B cell (primary cell): ENCODE data around the gene KCNH1. TPM values are rescaled to one million over a fixed set of nuclear protein-coding genes. Genes with fewer than 3 reads are reported as not detected.

Experiments
- ATAC-seq: fragments of 200-7000 bp; cut with Tn5 transposase; one replicate; pipeline ENCODE4 v1.10.0; 2021; ENCODE audit warnings: low read depth, mild to moderate bottlenecking, moderate number of reproducible peaks, moderate library complexity
- CTCF ChIA-PET: fragments of 350-600 bp; sonication (Branson Sonifier 250); formaldehyde crosslinking; loops from one replicate; lab custom pipeline; 2021; ENCODE audit warnings: antibody characterized with exemption, inconsistent platforms; lab: Charles Lee
- POLR2A ChIA-PET: fragments of 350-600 bp; sonication (Branson Sonifier 250); formaldehyde crosslinking; loops from one replicate; lab custom pipeline; 2021; ENCODE audit warnings: antibody characterized with exemption; lab: Charles Lee
- DNase-seq: peaks from one replicate; pipeline ENCODE4 v3.0.0; 2013
- H2AFZ ChIP-seq: 2 replicates; pipeline ENCODE4 v1.6.1; 2012; ENCODE audit warnings: mild to moderate bottlenecking, low read depth, low read length; ENCODE audit not compliant: insufficient read depth, poor library complexity, severe bottlenecking
- H3K27ac ChIP-seq, 2 donors: 1 replicate in 1 of 2; 2 replicates in 1 of 2; pipeline ENCODE4 v1.5.1; 2012 to 2013; ENCODE audit warnings: low read length in 2 of 2, mild to moderate bottlenecking in 2 of 2, moderate library complexity in 1 of 2
- H3K27me3 ChIP-seq, 4 experiments: fragments of 200-600 bp in 1 of 4; sonication (generic) in 1 of 4; replicated peaks in 1 of 4; 1 replicate in 2 of 4; 2 replicates in 2 of 4; pipeline versions ENCODE4 v1.6.1 to v1.7.0; 2013 to 2016; ENCODE audit warnings: low read length in 3 of 4, mild to moderate bottlenecking in 2 of 4, mixed read lengths in 1 of 4, moderate library complexity in 1 of 4; ENCODE audit not compliant: insufficient read depth in 4 of 4, control insufficient read depth in 3 of 4; ENCODE audit errors: control extremely low read depth in 1 of 4
- H3K36me3 ChIP-seq, 2 experiments: replicated peaks in 1 of 2; 1 replicate in 1 of 2; 2 replicates in 1 of 2; pipeline versions ENCODE4 v1.6.1 to v1.7.1; 2013; ENCODE audit warnings: low read length in 1 of 2; ENCODE audit not compliant: insufficient read depth in 2 of 2, control insufficient read depth in 1 of 2; ENCODE audit errors: control extremely low read depth in 1 of 2, extremely low read depth in 1 of 2
- H3K4me1 ChIP-seq, 2 donors: fragments of 200-600 bp in 1 of 2; sonication (generic) in 1 of 2; 1 replicate in 1 of 2; 2 replicates in 1 of 2; pipeline versions ENCODE4 v1.5.1 to v1.6.1; 2013 to 2017; ENCODE audit warnings: low read length in 2 of 2; ENCODE audit not compliant: control insufficient read depth in 2 of 2, insufficient read depth in 2 of 2
- H3K4me2 ChIP-seq: replicated peaks from 2 replicates; pipeline ENCODE3; 2012; ENCODE audit warnings: mild to moderate bottlenecking, low read depth, low read length; ENCODE audit not compliant: poor library complexity, severe bottlenecking
- H3K4me3 ChIP-seq, 5 experiments: fragments of 200-600 bp in 1 of 5; sonication (generic) in 1 of 5; 1 replicate in 3 of 5; 2 replicates in 2 of 5; pipeline versions ENCODE4 v1.5.1 to v1.7.0; 2011 to 2016; ENCODE audit warnings: low read length in 4 of 5, mild to moderate bottlenecking in 4 of 5, low read depth in 2 of 5, control low read depth in 1 of 5, moderate library complexity in 1 of 5; ENCODE audit not compliant: insufficient read depth in 1 of 5; ENCODE audit errors: control extremely low read depth in 1 of 5, extremely low read depth in 1 of 5
- H3K79me2 ChIP-seq: fragments of 200-600 bp; sonication (generic); one replicate; pipeline ENCODE4 v1.6.0; 2016; ENCODE audit warnings: low read length; ENCODE audit not compliant: control insufficient read depth, insufficient read depth
- H3K9ac ChIP-seq: fragments of 200-600 bp; sonication (generic); 2 replicates; pipeline ENCODE4 v1.6.1; 2017; ENCODE audit warnings: mild to moderate bottlenecking, low read length, moderate library complexity
- H3K9me3 ChIP-seq, 3 donors: one replicate each; pipeline versions ENCODE4 v1.6.1 to v1.7.1; 2013; ENCODE audit warnings: low read length in 2 of 3; ENCODE audit not compliant: control insufficient read depth in 2 of 3, insufficient read depth in 1 of 3; ENCODE audit errors: control extremely low read depth in 1 of 3
- H4K20me1 ChIP-seq: 2 replicates; pipeline ENCODE4 v1.6.0; 2012; ENCODE audit warnings: mild to moderate bottlenecking, low read length; ENCODE audit not compliant: insufficient read depth, control insufficient read depth, poor library complexity, severe bottlenecking
- H3K27ac Mint-ChIP-seq: one replicate; pipeline ENCODE4 v1.8.0; 2021; ENCODE audit warnings: mixed read lengths
- H3K27me3 Mint-ChIP-seq: one replicate; pipeline ENCODE4 v1.8.0; 2021; ENCODE audit warnings: mixed read lengths
- H3K4me1 Mint-ChIP-seq: one replicate; pipeline ENCODE4 v1.8.0; 2021; ENCODE audit warnings: mixed read lengths
- H3K4me3 Mint-ChIP-seq: one replicate; pipeline ENCODE4 v1.8.0; 2021; ENCODE audit warnings: mixed read lengths
- H3K9me3 Mint-ChIP-seq: one replicate; pipeline ENCODE4 v1.8.0; 2022; ENCODE audit warnings: mixed read lengths; ENCODE audit not compliant: insufficient read depth
- EZH2 ChIP-seq: IDR thresholded peaks from 2 replicates; pipeline ENCODE4 v1.6.1; 2012; ENCODE audit warnings: borderline replicate concordance, low read depth, mild to moderate bottlenecking, moderate library complexity, low read length; ENCODE audit not compliant: insufficient read depth, poor library complexity, severe bottlenecking
- WGBS: methylation state at CpG from one replicate; pipeline ENCODE4 v1.1.5; 2013; ENCODE audit warnings: missing lambda C conversion rate; ENCODE audit not compliant: insufficient coverage; 5-methylcytosine and 5-hydroxymethylcytosine counted together
- intact Hi-C: fragments of 100-400 bp; cut with micrococcal nuclease; formaldehyde crosslinking; loops from one replicate; pipeline ENCODE4 v1.10.0; 2022
- polyA plus RNA-seq: library from polyadenylated mRNA; depleted of rRNA; stranded (reverse); fragments of >200 nt; gene quantifications from 2 replicates; pipeline ENCODE4 v1.2.3, GENCODE V29; 2012
- total RNA-seq, 2 donors: library from RNA; stranded (reverse); fragments of 120-200 nt in 1 of 2; gene quantifications; 1 replicate in 1 of 2; 2 replicates in 1 of 2; pipeline versions ENCODE4 v1.2.3 to v1.2.4, GENCODE V29; 2013 to 2022
- TF ChIP-seq, protein P1 (sequence below): fragments of 200-600 bp; IDR thresholded peaks from one replicate; pipeline ENCODE4 v1.8.0; 2022; ENCODE audit warnings: antibody characterized with exemption, mild to moderate bottlenecking

Gene KCNH1
- total and polyA plus RNA-seq, 2 donors (not counting 1 experiment from before 2014, with no cell fraction given): not detected

DNA sequence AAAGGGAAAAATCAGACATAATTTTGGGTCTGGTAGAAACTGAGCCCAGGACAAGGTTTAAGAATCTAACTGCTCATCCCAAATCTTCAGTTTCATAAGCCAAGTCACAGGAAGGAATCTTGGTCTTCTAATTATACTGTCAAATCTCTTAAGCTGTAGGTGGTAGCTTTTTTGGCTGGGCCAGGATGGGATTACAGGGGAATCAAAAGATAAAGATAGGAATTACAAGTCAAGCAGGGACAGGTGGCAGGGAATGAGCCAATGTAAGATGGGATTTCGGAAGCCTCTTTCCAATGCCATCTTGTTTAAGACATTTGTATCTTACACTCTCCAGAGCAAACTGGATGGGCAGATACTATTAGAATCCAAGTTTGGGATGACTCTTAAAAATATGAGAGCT lies 383.5 kb downstream of the KCNH1 start:
- POLR2A ChIA-PET: no interaction called here
- H3K79me2 ChIP-seq: no peaks in the 10 kb centered on the region
- no CpG with 5 or more reads among the region's 1 CpG for WGBS

GRCh38 chr1:210748796-210749195 lies 385.2 kb downstream of the KCNH1 start:
- TF ChIP-seq, protein P1, sequence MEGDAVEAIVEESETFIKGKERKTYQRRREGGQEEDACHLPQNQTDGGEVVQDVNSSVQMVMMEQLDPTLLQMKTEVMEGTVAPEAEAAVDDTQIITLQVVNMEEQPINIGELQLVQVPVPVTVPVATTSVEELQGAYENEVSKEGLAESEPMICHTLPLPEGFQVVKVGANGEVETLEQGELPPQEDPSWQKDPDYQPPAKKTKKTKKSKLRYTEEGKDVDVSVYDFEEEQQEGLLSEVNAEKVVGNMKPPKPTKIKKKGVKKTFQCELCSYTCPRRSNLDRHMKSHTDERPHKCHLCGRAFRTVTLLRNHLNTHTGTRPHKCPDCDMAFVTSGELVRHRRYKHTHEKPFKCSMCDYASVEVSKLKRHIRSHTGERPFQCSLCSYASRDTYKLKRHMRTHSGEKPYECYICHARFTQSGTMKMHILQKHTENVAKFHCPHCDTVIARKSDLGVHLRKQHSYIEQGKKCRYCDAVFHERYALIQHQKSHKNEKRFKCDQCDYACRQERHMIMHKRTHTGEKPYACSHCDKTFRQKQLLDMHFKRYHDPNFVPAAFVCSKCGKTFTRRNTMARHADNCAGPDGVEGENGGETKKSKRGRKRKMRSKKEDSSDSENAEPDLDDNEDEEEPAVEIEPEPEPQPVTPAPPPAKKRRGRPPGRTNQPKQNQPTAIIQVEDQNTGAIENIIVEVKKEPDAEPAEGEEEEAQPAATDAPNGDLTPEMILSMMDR: no peak
- TF ChIP-seq EZH2: no peak

More for the DNA sequence above, 383.5 kb downstream of the KCNH1 start:
- no peaks in the 10 kb centered on the region for H4K20me1 ChIP-seq
- H3K27ac ChIP-seq: no peak overlapping the region
- no peaks in the 10 kb centered on the region for H3K9me3 ChIP-seq
- no peak overlapping the region for H3K9ac ChIP-seq
- no peaks in the 10 kb centered on the region for H3K4me1 ChIP-seq
- no peaks in the 10 kb centered on the region for H3K36me3 ChIP-seq
- CTCF ChIA-PET: no interaction called here
- no peaks in the 10 kb centered on the region for H3K9me3 Mint-ChIP-seq
- H3K27me3 Mint-ChIP-seq: peaks cover 13% of the 10 kb centered on the region
- H2AFZ ChIP-seq: no peak overlapping the region
- TF ChIP-seq EZH2: no peak
- TF ChIP-seq, protein P1: no peak
- DNase-seq: no peak
- H3K27ac Mint-ChIP-seq: no peak overlapping the region
- no peaks in the 10 kb centered on the region for H3K4me1 Mint-ChIP-seq
- no peak overlapping the region for H3K4me2 ChIP-seq
- H3K4me3 Mint-ChIP-seq: no peak overlapping the region
- intact Hi-C loops: no loop called here
- H3K27me3 ChIP-seq: peaks cover 0 to 3% (median 0%) of the 10 kb centered on the region in 4 experiments
- ATAC-seq: no peak
- no peak overlapping the region for H3K4me3 ChIP-seq

More at GRCh38 chr1:210748796-210749195, 385.2 kb downstream of the KCNH1 start:
- POLR2A ChIA-PET: no interaction called here
- Histone ChIP-seq H4K20me1 (no peaks in the 10 kb centered on the region), H3K9me3 (no peaks in the 10 kb centered on the region), H2AFZ (no peak overlapping the region), H3K36me3 (no peaks in the 10 kb centered on the region), H3K9ac (no peak overlapping the region), H3K4me1 (no peaks in the 10 kb centered on the region), H3K79me2 (no peaks in the 10 kb centered on the region), H3K4me3 (no peak overlapping the region), H3K4me2 (no peak overlapping the region), H3K27me3 (peaks cover 0 to 3% (median 0%) of the 10 kb centered on the region in 4 experiments), H3K27ac (no peak overlapping the region)
- H3K4me1 Mint-ChIP-seq: no peaks in the 10 kb centered on the region
- H3K4me3 Mint-ChIP-seq: no peak overlapping the region
- peaks cover 13% of the 10 kb centered on the region for H3K27me3 Mint-ChIP-seq
- intact Hi-C loops: no loop called here
- CTCF ChIA-PET: no interaction called here
- no peaks in the 10 kb centered on the region for H3K9me3 Mint-ChIP-seq
- ATAC-seq (no peak), DNase-seq (no peak)
- H3K27ac Mint-ChIP-seq: no peak overlapping the region
- WGBS: 79% methylated on average over 3 of the region's 3 CpGs
